ENCODE results near the gene AUP1. TPM values are rescaled to one million over a fixed set of nuclear protein-coding genes. Genes with fewer than 3 reads are reported as not detected.

AUP1 gene
- total and polyA plus RNA-seq, 2 donors (not counting 3 experiments of a cell fraction or from before 2014, with no cell fraction given): 103 to 187 TPM

DNA sequence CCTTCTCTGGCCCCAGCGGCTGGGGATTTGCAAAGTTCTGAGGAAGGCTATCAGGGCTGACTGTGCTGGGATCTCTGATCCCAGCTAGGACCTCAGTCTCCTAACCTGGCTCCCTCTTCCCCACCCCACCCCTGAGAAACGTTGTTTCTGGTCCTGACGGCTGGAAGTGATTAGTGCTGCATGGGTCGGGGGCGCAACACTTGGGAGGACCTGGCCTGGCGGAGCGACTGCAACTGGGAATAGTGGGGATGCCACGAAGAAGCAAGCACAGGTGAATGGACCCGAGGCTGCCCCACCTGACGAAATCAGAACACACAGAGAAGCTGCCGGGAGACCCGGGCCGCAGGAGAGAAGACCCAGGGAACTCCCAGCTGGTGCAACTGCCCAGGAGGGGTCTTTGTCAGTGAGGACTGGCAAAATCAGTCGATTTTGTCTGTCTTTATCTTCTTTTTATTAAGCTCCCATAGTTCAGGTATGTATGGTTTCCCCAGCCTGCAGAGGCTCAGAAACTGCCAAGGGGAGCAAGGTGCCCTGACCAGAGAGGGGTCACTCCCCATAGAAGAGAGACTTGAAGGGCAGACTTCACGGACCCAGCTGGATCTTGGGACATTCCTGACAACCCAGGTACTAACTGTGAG lies 29.4 kb downstream of the AUP1 start:
- H2AFZ ChIP-seq (ENCODE audit: low read depth, low read length): no peak overlapping the region
- TF ChIP-seq POLR2AphosphoS5 (IDR thresholded peaks at IDR 0.05; ENCODE audit: insufficient read depth, low read depth, low read length) (no peak), GATA2 (IDR thresholded peaks at IDR 0.05; ENCODE audit: insufficient read depth, insufficient read length, low read depth, low read length) (no peak), FOS (IDR thresholded peaks at IDR 0.05; ENCODE audit: borderline replicate concordance, insufficient read depth, low read length) (no peak), JUN (IDR thresholded peaks at IDR 0.05; ENCODE audit: borderline replicate concordance, insufficient read depth, insufficient read length, low read depth) (no peak), EZH2 (IDR thresholded peaks at IDR 0.05; ENCODE audit: borderline replicate concordance, low read depth, low read length, severe bottlenecking) (no peak), MYC (IDR thresholded peaks at IDR 0.05; ENCODE audit: low read depth, low read length) (no peak), POLR2A (IDR thresholded peaks at IDR 0.05; ENCODE audit: low read depth, low read length) (no peak)
- TF ChIP-seq, protein P1, sequence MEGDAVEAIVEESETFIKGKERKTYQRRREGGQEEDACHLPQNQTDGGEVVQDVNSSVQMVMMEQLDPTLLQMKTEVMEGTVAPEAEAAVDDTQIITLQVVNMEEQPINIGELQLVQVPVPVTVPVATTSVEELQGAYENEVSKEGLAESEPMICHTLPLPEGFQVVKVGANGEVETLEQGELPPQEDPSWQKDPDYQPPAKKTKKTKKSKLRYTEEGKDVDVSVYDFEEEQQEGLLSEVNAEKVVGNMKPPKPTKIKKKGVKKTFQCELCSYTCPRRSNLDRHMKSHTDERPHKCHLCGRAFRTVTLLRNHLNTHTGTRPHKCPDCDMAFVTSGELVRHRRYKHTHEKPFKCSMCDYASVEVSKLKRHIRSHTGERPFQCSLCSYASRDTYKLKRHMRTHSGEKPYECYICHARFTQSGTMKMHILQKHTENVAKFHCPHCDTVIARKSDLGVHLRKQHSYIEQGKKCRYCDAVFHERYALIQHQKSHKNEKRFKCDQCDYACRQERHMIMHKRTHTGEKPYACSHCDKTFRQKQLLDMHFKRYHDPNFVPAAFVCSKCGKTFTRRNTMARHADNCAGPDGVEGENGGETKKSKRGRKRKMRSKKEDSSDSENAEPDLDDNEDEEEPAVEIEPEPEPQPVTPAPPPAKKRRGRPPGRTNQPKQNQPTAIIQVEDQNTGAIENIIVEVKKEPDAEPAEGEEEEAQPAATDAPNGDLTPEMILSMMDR (IDR thresholded peaks at IDR 0.05; ENCODE audit: extremely low read depth in 1 of 2, insufficient read depth in 1 of 2, low read depth in 1 of 2, low read length in 2 of 2): no peak
- TF ChIP-seq, protein P2, sequence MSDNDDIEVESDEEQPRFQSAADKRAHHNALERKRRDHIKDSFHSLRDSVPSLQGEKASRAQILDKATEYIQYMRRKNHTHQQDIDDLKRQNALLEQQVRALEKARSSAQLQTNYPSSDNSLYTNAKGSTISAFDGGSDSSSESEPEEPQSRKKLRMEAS (IDR thresholded peaks at IDR 0.05; ENCODE audit: insufficient read depth, insufficient read length): no peak
- peaks cover 23 to 40% of the 10 kb centered on the region in 2 experiments for H3K27me3 ChIP-seq (ENCODE audit: control insufficient read depth in 2 of 2, insufficient read depth in 2 of 2, low read length in 2 of 2)
- H3K36me3 ChIP-seq (ENCODE audit: control insufficient read depth in 2 of 2, extremely low read depth in 1 of 2, insufficient read depth in 2 of 2, low read length in 2 of 2): no peaks in the 10 kb centered on the region
- no peak for FAIRE-seq
- BruUV-seq (replicated peaks): no TSS peak
- no peaks in the 10 kb centered on the region for H4K20me1 ChIP-seq (replicated peaks; ENCODE audit: control insufficient read depth, extremely low read depth, insufficient read depth, low read length)
- no peaks in the 10 kb centered on the region for H3K9me3 ChIP-seq (replicated peaks; ENCODE audit: control insufficient read depth, insufficient read depth, low read length)
- dilution Hi-C loops (cut with MboI; ENCODE audit: extremely low pct_ligation_motif_present, low sequenced_read_pairs): no loop called here
- intact Hi-C loops (cut with micrococcal nuclease): loop anchor here (5.0 kb wide), 2 partner anchors 32 to 152 kb away; partner anchors contain the start of gene SEMA4F
- POLR2A ChIA-PET: interaction anchor here (1.1 kb wide), 1 partner anchor 29 kb away, joined by 3 read pairs; the partner anchor contains the start of gene AUP1
- no peaks in the 10 kb centered on the region for H3K9me1 ChIP-seq (replicated peaks; ENCODE audit: control insufficient read depth, extremely low read depth, insufficient read depth, low read length)
- CTCF ChIA-PET: interaction anchor here (1.0 to 1.6 kb wide), 6 partner anchors 9 to 88 kb away, joined by 3 to 7 read pairs (median 4); partner anchors contain the start of genes CCDC142, INO80B and TTC31
- no peak overlapping the region for H3K27ac ChIP-seq (ENCODE audit: insufficient read depth, low read depth, low read length)
- H3K4me1 ChIP-seq (ENCODE audit: control insufficient read depth, extremely low read depth, insufficient read depth, low read length): peaks cover 32% of the 10 kb centered on the region
- no peak overlapping the region for H3K9ac ChIP-seq (replicated peaks; ENCODE audit: extremely low read depth, insufficient read depth, low read length)
- H3K4me3 ChIP-seq (replicated peaks in 1 of 3; ENCODE audit: insufficient read depth in 1 of 3, low read depth in 1 of 3, low read length in 3 of 3): no peak overlapping the region
- H3K4me2 ChIP-seq (ENCODE audit: insufficient read depth, low read length): no peak overlapping the region
- no peaks in the 10 kb centered on the region for H3K79me2 ChIP-seq (ENCODE audit: control insufficient read depth, insufficient read depth, low read length)
- no peak for DNase-seq (ENCODE audit: low read depth, low spot score)

All from endothelial cell of umbilical vein (primary cell).